GM12875 (cell line): Measurements from ENCODE around the gene PMEPA1.

Experiments
- H3K4me3 ChIP-seq: one replicate; pipeline ENCODE4 v1.5.1; 2011; ENCODE audit warnings: low read depth, low read length, control low read depth
- CTCF ChIP-seq: IDR thresholded peaks from 2 replicates; pipeline ENCODE4 v1.5.1; 2011; ENCODE audit warnings: low read depth, mild to moderate bottlenecking, control low read depth, inconsistent platforms, low read length, moderate library complexity, borderline replicate concordance; ENCODE audit not compliant: insufficient read depth

PMEPA1 gene

GRCh38 chr20:57695012-57695411 is 14.8 kb downstream of the PMEPA1 start:
- no peak overlapping the region for H3K4me3 ChIP-seq
- no peak for TF ChIP-seq CTCF

GRCh38 chr20:57694481-57694880 is 15.3 kb downstream of the PMEPA1 start:
- no peak for TF ChIP-seq CTCF
- H3K4me3 ChIP-seq = no peak overlapping the region

- TF ChIP-seq CTCF = no peak
- H3K4me3 ChIP-seq = no peak overlapping the region
These were observed 16.0 kb downstream of the PMEPA1 start for GRCh38 chr20:57693670-57694329.

GRCh38 chr20:57693002-57693582 is 16.7 kb downstream of the PMEPA1 start:
- TF ChIP-seq CTCF = no peak
- H3K4me3 ChIP-seq = no peak overlapping the region

- no peak overlapping the region for H3K4me3 ChIP-seq
- TF ChIP-seq CTCF = no peak
These were observed 17.4 kb downstream of the PMEPA1 start for GRCh38 chr20:57692393-57692792.

- TF ChIP-seq CTCF = no peak
These were observed 18.1 kb downstream of the PMEPA1 start for GRCh38 chr20:57691699-57692098.

GRCh38 chr20:57690525-57690924 is 19.3 kb downstream of the PMEPA1 start:
- H3K4me3 ChIP-seq = no peak overlapping the region
- TF ChIP-seq CTCF = no peak

More at GRCh38 chr20:57691699-57692098, 18.1 kb downstream of the PMEPA1 start:
- H3K4me3 ChIP-seq = no peak overlapping the region
